Parathyroid adenoma (tissue), 2 donors: ENCODE results near the gene BTN1A1.

Source experiments
- H2AFZ ChIP-seq: fragments of 300-600 bp; sonication (generic); one replicate; pipeline ENCODE4 v1.7.0; 2017; ENCODE audit warnings: antibody characterized with exemption, mild to moderate bottlenecking
- H3K27ac ChIP-seq: fragments of 300-600 bp; sonication (generic); one replicate; pipeline ENCODE4 v1.7.0; 2017
- H3K27me3 ChIP-seq: fragments of 300-600 bp; sonication (generic); one replicate; pipeline ENCODE4 v1.7.0; 2017; ENCODE audit warnings: low read length; ENCODE audit not compliant: control insufficient read depth, insufficient read depth
- H3K36me3 ChIP-seq: fragments of 300-600 bp; sonication (generic); one replicate; pipeline ENCODE4 v1.7.0; 2017; ENCODE audit warnings: low read length; ENCODE audit not compliant: control insufficient read depth, insufficient read depth
- H3K4me1 ChIP-seq: fragments of 300-600 bp; sonication (generic); one replicate; pipeline ENCODE4 v1.7.0; 2017; ENCODE audit warnings: control low read depth
- H3K4me2 ChIP-seq: fragments of 300-600 bp; sonication (generic); one replicate; pipeline ENCODE4 v1.7.0; 2017; ENCODE audit warnings: low read length
- H3K4me3 ChIP-seq: fragments of 300-600 bp; sonication (generic); one replicate; pipeline ENCODE4 v1.7.0; 2017; ENCODE audit warnings: low read depth, low read length
- H3K79me2 ChIP-seq: fragments of 300-600 bp; sonication (generic); one replicate; pipeline ENCODE4 v1.7.0; 2017; ENCODE audit warnings: control low read depth
- H3K9ac ChIP-seq: fragments of 300-600 bp; sonication (generic); one replicate; pipeline ENCODE4 v1.7.0; 2017; ENCODE audit warnings: mild to moderate bottlenecking
- H3K9me3 ChIP-seq: fragments of 300-600 bp; sonication (generic); one replicate; pipeline ENCODE4 v1.7.0; 2017; ENCODE audit warnings: low read length; ENCODE audit not compliant: control insufficient read depth
- CTCF ChIP-seq: fragments of 300-600 bp; sonication (generic); IDR thresholded peaks from one replicate; pipeline ENCODE4 v1.7.0; 2017; ENCODE audit warnings: antibody characterized with exemption, mild to moderate bottlenecking
- donor health status: primary hyperparathyroidism.

Gene BTN1A1

DNA sequence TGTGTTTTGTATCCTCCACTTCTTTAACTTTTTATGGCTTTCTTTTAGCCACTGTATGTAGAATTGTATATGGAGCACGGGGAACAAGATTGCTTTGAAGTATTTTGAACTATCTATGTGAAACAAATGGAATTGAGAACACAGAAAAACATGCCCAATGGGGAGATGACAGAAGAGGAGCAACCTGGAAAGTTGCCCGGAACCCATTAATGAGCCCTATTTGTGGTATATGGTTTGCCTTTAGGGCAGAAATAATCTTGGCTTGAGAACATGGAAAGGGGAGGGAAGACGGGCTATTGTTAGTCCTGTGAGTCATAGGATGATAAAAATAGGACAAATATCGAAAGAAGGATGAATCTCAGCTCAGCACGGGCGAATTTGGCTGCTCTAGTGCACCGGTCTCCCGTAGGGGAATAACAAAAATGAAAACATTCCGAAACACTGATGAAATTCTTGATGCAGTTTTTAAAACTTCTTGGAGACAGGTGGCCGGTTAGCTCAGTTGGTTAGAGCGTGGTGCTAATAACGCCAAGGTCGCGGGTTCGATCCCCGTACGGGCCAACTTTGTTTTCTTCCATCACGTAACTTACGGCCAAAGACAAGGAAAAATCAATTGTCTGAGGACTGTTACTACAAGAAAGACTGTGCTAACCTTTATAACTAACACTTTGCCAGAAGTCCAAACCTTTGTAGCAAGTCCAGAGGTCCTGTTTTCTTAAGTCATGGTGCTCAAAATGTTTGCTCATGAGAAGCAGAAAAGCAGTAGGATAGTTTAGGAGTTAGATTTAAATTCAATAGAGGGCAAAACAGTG, 53.7 kb downstream of the BTN1A1 start:
- no peak overlapping the region for H3K9ac ChIP-seq
- TF ChIP-seq CTCF: no peak
- H3K27ac ChIP-seq: peak overlapping the region; percentile 57

DNA sequence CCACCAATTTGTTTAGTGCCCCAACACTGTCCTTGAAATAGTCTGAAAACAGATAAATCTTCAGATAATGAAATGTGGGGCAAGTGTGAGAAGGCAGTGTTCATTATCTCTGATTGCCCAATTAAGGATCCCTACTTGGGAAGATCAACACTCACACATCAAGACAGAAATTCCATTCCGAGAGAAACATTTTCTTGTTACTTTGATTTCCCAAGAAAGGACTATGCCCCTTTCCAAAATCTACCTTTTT, 54.3 kb downstream of the BTN1A1 start:
- H3K9ac ChIP-seq: no peak overlapping the region
- TF ChIP-seq CTCF: no peak
- peak overlapping the region; percentile 88 for H3K4me2 ChIP-seq

More for the DNA sequence above, 53.7 kb downstream of the BTN1A1 start:
- Histone ChIP-seq H3K4me2 (peak overlapping the region; percentile 88), H3K79me2 (no peaks in the 10 kb centered on the region), H2AFZ (peak overlapping the region; percentile 71), H3K4me3 (peak overlapping the region; percentile 90), H3K36me3 (no peaks in the 10 kb centered on the region), H3K9me3 (no peaks in the 10 kb centered on the region), H3K4me1 (no peaks in the 10 kb centered on the region), H3K27me3 (no peaks in the 10 kb centered on the region)

DNA sequence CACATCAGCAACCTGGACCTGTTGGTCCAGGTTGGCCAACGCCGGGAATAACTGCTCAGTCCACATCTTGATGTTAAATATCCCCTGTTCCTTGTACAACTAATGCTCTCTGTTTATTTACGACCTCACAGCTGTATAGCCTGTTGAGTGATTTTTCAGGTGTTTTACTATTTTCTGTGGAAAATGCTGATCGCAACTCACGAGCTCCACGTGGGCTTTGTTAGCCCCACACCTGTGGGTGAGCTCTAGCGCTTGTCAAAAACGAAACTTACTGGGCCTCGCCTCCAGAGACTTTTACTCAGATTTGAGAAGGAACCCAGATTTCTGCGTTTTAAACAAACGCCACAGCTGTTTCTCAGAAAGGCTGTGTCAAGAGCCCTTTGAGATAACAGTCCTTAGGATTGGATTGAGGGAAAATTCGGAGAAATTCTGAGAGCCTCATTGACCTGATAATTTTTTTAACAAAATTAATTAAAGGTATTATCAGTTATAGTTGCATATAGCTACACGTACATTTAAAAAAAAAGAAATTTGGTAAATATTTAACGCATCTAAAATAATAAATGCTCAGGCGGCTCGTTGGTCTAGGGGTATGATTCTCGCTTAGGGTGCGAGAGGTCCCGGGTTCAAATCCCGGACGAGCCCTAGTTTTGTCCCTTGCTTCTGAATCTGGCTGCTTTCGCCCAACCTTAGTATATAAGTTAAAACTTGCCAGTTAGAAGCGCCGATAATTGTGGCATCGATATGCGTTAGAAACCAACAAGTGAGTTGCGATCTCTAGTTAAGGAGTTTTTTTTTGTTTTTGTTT, 54.8 kb downstream of the BTN1A1 start:
- no peak for TF ChIP-seq CTCF
- peak overlapping the region; percentile 90 for H3K4me3 ChIP-seq
- peak overlapping the region; percentile 71 for H2AFZ ChIP-seq
- no peaks in the 10 kb centered on the region for H3K79me2 ChIP-seq
- no peak overlapping the region for H3K9ac ChIP-seq
- H3K4me1 ChIP-seq: no peaks in the 10 kb centered on the region
- no peaks in the 10 kb centered on the region for H3K36me3 ChIP-seq
- H3K4me2 ChIP-seq: peak overlapping the region; percentile 88
- peak overlapping the region; percentile 57 for H3K27ac ChIP-seq
- H3K9me3 ChIP-seq: no peaks in the 10 kb centered on the region
- H3K27me3 ChIP-seq: no peaks in the 10 kb centered on the region

More for the DNA sequence above, 54.3 kb downstream of the BTN1A1 start:
- Histone ChIP-seq H3K79me2 (no peaks in the 10 kb centered on the region), H3K27me3 (no peaks in the 10 kb centered on the region), H3K4me1 (no peaks in the 10 kb centered on the region), H2AFZ (peak overlapping the region; percentile 71), H3K27ac (peak overlapping the region; percentile 57), H3K4me3 (peak overlapping the region; percentile 90), H3K9me3 (no peaks in the 10 kb centered on the region), H3K36me3 (no peaks in the 10 kb centered on the region)

GRCh38 chr6:26555505-26556262, 55.6 kb downstream of the BTN1A1 start:
- no peak overlapping the region for H3K27ac ChIP-seq
- H3K27me3 ChIP-seq: no peaks in the 10 kb centered on the region
- H3K9me3 ChIP-seq: no peaks in the 10 kb centered on the region
- H3K4me3 ChIP-seq: no peak overlapping the region
- no peaks in the 10 kb centered on the region for H3K4me1 ChIP-seq
- no peaks in the 10 kb centered on the region for H3K79me2 ChIP-seq
- no peak for TF ChIP-seq CTCF
- no peaks in the 10 kb centered on the region for H3K36me3 ChIP-seq
- no peak overlapping the region for H2AFZ ChIP-seq
- no peak overlapping the region for H3K4me2 ChIP-seq
- no peak overlapping the region for H3K9ac ChIP-seq
